GM19043 (cell line): Measurements from ENCODE around the gene UGT1A9.
"Not testable (repeated sequence)": the region's sequence is repeated elsewhere in the genome, so short reads cannot be mapped to it uniquely, and the experiment has no call there.

ENCODE experiments used
- ATAC-seq: cut with Tn5 transposase; IDR thresholded peaks from one replicate; pipeline ENCODE4 v1.9.1; 2021; ENCODE audit warnings: low read depth; ENCODE audit not compliant: unreplicated experiment

The UGT1A9 gene

DNA sequence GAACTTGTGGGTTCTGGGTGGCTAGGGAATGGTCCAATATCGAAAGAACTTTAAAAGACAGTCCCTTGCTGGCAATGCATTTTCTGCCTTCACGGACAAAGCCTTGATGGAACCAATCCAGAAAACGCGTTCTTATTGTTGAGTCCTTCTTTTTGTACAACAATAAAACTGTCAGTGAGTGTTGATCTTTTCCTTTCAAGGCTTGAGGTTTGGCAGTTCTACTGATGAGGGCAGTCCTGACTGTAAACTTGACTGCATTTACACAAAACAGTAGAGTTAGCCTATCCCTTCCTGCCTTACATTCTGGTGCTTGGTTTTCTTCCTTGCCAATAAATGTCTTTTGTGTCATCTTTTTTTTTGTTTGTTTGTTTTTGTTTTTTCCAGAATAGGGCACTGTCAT lies 7.5 kb downstream of the UGT1A9 start:
- ATAC-seq, result no peak

- no peak for ATAC-seq
Observed at GRCh38 chr2:233680361-233681045, 8.8 kb downstream of the UGT1A9 start.

- no peak for ATAC-seq
Observed at GRCh38 chr2:233681521-233682099, 9.9 kb downstream of the UGT1A9 start, which contains the start of gene UGT1A7. Gene UGT1A7 (plus strand): TSS chr2:233681901. CDS start chr2:233681938, 37 bp downstream.

DNA sequence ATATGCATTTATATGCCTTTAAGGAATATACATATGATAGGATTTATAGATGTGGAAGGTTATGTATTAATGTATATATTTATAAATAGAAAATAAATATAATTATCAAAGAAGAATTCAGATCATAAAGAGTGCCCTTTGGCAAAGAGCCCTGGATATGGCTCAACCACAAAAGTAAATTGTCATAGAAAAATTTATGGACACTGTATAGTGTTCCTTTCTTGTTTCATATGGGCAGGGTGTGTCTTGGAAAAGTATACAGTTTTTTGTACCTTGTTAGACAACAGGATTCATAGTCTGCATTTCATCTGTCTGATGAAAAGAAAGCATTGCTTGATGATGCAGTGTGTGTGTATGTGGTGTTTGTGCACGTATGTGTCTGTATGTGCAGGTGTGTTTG lies 12.9 kb downstream of the UGT1A9 start:
- no peak for ATAC-seq

DNA sequence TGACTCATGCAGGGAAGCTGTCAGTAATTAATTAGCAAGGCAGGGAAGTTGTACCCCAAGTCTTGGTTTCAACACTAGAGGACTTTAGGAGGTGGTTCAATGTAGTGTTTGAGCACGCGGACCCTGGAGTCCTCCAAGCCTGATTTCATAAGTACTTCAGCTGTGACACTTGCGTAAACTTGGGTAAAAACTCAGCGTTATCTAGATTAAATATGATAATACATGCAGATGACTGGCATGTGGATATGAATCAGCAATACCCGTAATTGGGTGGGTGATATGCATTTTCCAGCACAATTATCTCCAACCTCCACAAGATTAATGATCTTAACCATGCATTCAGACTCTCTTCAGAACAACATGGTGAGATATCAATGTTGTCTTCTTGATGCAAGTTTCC lies 15.2 kb downstream of the UGT1A9 start:
- no peak for ATAC-seq

DNA sequence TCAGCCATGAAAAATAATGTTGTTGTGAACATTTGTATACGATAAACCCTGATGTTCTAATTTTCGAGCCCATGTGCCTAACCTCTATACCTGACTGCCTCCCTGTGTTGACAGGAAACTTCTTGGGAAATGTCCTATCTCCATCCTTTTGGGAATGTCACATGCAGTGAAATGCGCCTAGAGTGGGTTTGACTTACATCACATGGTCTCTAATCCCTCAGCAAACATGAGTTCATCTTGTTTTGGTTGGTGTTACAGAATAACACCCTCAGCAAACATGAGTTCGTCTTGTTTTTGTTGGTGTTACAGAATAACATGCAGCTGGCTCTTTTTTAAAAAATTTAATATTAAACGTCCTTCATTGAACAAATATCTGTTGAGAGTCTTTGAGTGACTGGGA lies 16.6 kb downstream of the UGT1A9 start:
- no peak for ATAC-seq

GRCh38 chr2:233689031-233689430 lies 17.3 kb downstream of the UGT1A9 start:
- ATAC-seq, result no peak

GRCh38 chr2:233689501-233689900 lies 17.8 kb downstream of the UGT1A9 start:
- ATAC-seq, result no peak

DNA sequence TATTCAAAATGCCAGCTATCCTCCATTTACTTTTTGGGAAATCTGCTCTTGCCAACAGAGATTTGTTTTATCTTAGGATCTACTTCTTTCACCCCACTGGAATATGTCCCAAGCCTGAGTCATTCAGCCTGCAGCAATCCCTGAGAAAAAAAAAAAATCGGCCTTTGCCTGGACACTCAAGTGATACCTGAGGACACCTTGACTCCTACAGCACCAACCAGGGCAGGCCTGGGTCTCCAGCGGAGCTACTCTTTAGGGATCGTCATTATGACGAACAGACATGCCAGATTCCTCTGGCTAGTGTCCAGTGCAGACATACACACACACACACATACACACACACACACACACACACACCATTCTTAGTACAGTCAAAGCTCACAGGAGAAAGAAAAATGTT lies 18.7 kb downstream of the UGT1A9 start:
- no peak for ATAC-seq

GRCh38 chr2:233691443-233692433 lies 20.0 kb downstream of the UGT1A9 start:
- ATAC-seq, result no peak

DNA sequence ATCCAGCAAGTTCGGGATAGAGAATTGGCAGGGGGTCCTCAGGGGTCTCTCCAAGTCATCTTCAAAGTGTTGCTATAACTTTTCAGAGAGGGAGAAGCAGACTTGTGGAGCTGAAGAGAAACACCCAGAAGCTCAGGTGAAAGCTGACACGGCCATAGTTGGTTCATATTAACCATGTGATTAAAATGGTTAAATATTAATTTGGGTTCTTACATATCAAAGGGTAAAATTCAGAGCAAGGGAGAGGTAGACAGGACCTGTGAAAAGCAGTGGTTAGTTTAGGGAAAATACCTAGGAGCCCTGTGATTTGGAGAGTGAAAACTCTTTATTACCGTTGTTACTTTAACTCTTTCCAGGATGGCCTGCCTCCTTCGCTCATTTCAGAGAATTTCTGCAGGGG lies 20.9 kb downstream of the UGT1A9 start, which contains the start of gene UGT1A6:
Gene UGT1A6, plus strand, starts transcription at position 243 of the 400 bp plus-strand sequence. Its CDS starts 115 bp downstream, at position 358.
- ATAC-seq, result no peak

GRCh38 chr2:233693963-233694362 lies 22.3 kb downstream of the UGT1A9 start:
- ATAC-seq, result no peak

GRCh38 chr2:233698740-233699139 lies 27.0 kb downstream of the UGT1A9 start:
- ATAC-seq, result no peak

DNA sequence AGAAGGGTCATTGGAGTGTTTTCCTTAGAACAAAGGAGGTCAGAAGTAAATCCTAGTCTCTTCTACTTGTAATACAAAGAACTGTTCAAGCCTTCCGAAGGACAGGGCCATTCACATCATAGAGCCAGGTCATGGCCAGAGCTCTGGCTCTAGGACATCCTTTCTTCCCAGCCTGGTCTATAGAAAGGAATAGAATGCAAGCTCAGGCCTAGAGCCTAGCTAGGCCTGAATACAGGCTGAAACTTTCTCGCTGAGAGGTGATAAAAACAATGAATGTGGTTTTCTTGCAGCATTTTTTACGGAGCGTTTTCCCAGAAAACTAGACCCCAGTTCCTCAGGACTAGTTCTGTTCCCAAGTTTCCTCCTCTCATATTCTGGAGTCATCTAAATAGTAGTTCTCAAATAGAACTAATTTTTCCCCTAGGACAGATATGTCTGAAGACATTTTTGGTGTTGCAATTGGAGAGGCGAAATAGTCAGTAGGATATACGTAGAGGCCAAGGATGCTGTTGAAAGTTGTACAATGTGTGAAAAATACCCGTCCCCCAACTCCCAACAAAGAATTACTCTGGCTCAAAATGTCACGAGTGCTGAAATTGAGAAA lies 27.8 kb downstream of the UGT1A9 start:
- no peak for ATAC-seq

DNA sequence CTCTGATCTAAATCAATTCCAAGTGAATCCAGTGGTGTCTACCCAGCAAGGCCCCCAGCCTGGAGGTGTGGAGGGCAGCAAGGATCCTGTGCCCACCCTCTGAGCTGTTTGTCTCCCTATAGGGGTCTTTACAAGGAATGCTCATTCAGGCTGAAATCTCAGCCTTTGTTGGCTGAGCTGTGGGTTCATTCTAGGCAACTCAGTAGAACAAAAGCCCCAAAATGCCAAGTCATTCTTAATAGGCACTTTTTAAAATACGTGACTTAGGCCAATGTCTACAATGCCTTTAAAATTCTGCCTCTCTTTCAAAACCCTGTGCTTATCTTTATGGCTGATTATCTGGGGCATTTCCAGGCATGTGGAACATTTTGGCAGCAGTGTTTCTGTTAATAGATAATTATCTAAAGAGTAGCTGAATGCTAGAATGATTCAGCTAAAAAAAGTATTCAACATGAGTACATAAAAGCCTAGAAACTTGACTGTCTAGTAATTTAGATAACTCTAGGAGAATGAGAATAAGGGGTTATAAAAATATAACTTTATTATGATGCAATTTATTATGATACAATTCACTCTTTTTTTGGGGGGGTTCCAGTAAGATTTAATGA lies 28.4 kb downstream of the UGT1A9 start:
- ATAC-seq, result no peak

DNA sequence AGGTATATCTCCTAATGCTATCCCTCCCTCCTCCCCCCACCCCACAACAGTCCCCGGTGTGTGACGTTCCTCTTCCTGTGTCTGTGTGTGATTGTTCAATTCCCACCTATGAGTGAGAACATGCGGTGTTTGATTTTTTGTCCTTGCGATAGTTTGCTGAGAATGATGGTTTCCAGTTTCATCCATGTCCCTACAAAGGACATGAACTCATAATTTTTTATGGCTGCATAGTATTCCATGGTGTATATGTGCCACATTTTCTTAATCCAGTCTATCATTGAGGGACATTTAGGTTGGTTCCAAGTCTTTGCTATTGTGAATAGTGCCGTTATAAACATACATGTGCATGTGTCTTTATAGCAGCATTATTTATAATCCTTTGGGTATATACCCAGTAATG lies 29.1 kb downstream of the UGT1A9 start:
- ATAC-seq, result not testable (repeated sequence)

DNA sequence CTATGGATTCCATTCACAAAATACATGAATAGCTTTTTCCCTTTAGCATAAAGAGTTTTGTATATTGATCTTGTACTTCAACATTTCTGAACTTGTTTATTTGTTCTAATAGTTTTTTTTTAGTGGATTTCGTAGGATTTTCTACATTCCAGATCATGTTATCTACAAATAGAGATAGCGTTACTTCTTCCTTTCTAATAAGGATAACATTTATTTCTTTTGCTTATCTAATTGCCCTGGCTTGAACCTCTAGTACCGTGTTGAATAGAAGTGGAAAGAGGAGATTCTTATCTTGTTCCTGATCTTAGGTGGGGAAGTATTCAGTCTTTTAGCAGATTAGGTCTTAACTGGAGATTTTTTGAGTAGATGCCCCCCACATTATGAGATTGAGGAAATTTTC lies 30.5 kb downstream of the UGT1A9 start:
- ATAC-seq, result no peak

DNA sequence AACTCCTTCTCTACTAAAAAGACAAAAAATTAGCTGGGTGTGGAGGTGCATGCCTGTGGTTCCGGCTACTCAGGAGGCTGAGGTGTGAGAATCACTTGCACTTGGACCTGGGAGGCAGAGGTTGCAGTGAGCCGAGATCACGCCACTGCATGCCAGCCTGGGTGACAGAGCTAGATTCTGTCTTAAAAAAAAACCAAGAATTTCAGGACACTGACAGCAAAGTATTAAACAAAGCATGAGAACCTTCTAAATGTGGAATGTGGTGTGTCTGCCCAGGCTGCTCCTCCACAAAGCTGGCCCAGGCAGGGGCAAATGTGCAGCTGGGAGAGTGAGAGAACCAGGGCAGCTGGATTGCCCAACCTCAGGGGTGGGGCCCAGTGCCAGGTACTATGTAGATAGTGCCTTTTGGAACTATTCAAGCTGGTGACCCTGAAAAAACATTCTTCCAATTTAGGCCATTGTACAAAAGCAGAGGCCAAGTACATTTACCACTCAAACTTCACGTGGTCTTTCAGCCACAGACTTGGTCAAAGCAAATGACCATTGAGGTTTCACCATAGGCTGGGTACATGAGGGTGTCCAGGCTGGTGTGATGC lies 34.3 kb downstream of the UGT1A9 start:
- ATAC-seq, result no peak

DNA sequence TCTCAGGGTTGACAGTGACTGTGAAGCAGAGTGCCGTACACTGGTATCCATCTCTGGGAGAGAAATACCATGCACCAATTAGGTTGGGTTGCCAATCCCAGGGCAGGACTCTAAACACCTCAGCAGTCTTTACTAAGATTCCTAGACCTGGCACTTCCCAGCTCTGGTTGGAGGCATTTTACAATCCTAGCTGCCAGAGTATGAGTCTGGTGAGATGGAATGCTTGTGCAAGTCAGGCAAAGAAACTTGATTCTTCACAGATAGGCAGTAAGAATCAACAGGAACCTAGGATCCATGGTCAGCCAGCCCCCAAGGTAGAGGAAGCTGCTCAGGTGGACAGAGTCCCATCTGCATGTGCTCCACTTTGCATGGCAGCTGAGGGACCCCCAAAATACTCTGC lies 35.0 kb downstream of the UGT1A9 start:
- no peak for ATAC-seq
